Ovary (tissue), 3 donors: Measurements from ENCODE around the gene MICAL2.

Source experiments
- POLR2A ChIP-seq: fragments of 450-650 bp; IDR thresholded peaks from one replicate; pipeline ENCODE4 v1.6.1; 2017; ENCODE audit warnings: antibody characterized with exemption, mild to moderate bottlenecking, moderate library complexity
- TF ChIP-seq, protein P1 (sequence below), 3 donors: fragments of 450-650 bp in 2 of 3; fragments of 200-600 bp in 1 of 3; IDR thresholded peaks; one replicate each; pipeline versions ENCODE4 v1.5.1 to v1.8.0; 2016 to 2022; ENCODE audit warnings: antibody characterized with exemption in 3 of 3, mild to moderate bottlenecking in 1 of 3
- donor health status: DM: no; HTN: no; CAD: no.

DNA sequence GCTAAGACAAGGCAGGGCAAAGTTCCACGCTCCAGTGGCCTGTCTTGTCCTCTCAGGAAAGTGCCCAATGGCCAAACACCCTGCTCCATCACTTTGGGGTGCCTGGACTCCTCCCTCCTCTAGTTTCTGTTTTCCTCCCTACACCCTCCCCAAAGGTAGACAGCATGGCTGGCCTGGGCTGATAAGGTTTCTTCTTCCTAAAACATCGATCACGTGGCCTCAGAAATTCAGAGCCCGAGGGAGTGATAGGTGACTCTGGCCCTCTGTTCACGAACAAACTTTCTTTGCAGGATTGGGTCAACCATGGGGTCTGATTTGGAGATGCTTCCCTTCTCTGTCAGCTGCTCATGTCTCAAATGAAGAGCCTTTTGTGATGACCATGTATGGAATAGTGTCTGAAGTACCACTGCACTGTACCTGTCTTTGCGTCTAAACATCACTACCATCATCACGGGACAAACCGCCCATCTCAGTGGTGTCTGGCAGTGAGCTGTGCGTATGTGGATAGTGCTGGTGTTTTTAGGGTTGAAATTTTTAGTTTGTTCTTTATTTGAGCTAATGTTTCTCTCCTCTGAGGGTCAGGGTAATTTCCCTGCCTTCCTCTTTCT lies 6.1 kb downstream of the MICAL2 start:
- TF ChIP-seq, protein P1, sequence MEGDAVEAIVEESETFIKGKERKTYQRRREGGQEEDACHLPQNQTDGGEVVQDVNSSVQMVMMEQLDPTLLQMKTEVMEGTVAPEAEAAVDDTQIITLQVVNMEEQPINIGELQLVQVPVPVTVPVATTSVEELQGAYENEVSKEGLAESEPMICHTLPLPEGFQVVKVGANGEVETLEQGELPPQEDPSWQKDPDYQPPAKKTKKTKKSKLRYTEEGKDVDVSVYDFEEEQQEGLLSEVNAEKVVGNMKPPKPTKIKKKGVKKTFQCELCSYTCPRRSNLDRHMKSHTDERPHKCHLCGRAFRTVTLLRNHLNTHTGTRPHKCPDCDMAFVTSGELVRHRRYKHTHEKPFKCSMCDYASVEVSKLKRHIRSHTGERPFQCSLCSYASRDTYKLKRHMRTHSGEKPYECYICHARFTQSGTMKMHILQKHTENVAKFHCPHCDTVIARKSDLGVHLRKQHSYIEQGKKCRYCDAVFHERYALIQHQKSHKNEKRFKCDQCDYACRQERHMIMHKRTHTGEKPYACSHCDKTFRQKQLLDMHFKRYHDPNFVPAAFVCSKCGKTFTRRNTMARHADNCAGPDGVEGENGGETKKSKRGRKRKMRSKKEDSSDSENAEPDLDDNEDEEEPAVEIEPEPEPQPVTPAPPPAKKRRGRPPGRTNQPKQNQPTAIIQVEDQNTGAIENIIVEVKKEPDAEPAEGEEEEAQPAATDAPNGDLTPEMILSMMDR (IDR thresholded peaks at IDR 0.05), result no peak
- TF ChIP-seq POLR2A, result no peak
